ENCODE results near the gene ZBTB21. TPM values are rescaled to one million over a fixed set of nuclear protein-coding genes. Genes with fewer than 3 reads are reported as not detected.

ZBTB21 gene
- total and polyA plus RNA-seq, 2 experiments from 2014 or later, result 10.0 to 11.0 TPM

DNA sequence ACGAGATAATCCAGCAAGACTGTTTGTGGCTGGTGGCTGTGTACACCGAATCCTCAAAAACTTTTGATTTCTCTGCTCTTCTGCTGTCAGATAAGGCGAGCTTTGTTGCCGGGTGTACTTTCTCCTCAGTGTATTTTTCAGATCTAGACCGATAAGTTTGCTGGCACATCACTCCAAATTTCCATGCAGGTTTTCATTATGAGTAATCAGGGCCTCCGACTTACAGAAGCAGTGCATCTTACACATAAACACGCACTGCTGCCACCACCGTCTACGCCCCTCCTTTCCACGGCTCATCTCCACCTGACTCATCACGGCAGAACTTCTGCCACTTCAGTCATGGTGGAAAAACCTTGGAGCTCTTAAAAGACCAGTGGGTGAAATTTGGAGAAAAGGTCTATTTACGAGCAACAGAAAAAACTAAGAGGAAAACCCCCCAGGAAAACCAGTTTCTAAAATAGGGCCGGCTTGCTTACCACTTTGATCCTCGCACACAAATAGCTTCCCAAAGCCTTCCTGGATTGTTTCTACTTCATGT is 7.7 kb downstream of the ZBTB21 start:
- TF ChIP-seq, protein P1, sequence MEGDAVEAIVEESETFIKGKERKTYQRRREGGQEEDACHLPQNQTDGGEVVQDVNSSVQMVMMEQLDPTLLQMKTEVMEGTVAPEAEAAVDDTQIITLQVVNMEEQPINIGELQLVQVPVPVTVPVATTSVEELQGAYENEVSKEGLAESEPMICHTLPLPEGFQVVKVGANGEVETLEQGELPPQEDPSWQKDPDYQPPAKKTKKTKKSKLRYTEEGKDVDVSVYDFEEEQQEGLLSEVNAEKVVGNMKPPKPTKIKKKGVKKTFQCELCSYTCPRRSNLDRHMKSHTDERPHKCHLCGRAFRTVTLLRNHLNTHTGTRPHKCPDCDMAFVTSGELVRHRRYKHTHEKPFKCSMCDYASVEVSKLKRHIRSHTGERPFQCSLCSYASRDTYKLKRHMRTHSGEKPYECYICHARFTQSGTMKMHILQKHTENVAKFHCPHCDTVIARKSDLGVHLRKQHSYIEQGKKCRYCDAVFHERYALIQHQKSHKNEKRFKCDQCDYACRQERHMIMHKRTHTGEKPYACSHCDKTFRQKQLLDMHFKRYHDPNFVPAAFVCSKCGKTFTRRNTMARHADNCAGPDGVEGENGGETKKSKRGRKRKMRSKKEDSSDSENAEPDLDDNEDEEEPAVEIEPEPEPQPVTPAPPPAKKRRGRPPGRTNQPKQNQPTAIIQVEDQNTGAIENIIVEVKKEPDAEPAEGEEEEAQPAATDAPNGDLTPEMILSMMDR (conservative IDR thresholded peaks at IDR 0.05; ENCODE audit: low read depth in 2 of 2), result no peak
- no peak for TF ChIP-seq POLR2AphosphoS5 (IDR thresholded peaks at IDR 0.05; ENCODE audit: low read depth)
- TF ChIP-seq, protein P2, sequence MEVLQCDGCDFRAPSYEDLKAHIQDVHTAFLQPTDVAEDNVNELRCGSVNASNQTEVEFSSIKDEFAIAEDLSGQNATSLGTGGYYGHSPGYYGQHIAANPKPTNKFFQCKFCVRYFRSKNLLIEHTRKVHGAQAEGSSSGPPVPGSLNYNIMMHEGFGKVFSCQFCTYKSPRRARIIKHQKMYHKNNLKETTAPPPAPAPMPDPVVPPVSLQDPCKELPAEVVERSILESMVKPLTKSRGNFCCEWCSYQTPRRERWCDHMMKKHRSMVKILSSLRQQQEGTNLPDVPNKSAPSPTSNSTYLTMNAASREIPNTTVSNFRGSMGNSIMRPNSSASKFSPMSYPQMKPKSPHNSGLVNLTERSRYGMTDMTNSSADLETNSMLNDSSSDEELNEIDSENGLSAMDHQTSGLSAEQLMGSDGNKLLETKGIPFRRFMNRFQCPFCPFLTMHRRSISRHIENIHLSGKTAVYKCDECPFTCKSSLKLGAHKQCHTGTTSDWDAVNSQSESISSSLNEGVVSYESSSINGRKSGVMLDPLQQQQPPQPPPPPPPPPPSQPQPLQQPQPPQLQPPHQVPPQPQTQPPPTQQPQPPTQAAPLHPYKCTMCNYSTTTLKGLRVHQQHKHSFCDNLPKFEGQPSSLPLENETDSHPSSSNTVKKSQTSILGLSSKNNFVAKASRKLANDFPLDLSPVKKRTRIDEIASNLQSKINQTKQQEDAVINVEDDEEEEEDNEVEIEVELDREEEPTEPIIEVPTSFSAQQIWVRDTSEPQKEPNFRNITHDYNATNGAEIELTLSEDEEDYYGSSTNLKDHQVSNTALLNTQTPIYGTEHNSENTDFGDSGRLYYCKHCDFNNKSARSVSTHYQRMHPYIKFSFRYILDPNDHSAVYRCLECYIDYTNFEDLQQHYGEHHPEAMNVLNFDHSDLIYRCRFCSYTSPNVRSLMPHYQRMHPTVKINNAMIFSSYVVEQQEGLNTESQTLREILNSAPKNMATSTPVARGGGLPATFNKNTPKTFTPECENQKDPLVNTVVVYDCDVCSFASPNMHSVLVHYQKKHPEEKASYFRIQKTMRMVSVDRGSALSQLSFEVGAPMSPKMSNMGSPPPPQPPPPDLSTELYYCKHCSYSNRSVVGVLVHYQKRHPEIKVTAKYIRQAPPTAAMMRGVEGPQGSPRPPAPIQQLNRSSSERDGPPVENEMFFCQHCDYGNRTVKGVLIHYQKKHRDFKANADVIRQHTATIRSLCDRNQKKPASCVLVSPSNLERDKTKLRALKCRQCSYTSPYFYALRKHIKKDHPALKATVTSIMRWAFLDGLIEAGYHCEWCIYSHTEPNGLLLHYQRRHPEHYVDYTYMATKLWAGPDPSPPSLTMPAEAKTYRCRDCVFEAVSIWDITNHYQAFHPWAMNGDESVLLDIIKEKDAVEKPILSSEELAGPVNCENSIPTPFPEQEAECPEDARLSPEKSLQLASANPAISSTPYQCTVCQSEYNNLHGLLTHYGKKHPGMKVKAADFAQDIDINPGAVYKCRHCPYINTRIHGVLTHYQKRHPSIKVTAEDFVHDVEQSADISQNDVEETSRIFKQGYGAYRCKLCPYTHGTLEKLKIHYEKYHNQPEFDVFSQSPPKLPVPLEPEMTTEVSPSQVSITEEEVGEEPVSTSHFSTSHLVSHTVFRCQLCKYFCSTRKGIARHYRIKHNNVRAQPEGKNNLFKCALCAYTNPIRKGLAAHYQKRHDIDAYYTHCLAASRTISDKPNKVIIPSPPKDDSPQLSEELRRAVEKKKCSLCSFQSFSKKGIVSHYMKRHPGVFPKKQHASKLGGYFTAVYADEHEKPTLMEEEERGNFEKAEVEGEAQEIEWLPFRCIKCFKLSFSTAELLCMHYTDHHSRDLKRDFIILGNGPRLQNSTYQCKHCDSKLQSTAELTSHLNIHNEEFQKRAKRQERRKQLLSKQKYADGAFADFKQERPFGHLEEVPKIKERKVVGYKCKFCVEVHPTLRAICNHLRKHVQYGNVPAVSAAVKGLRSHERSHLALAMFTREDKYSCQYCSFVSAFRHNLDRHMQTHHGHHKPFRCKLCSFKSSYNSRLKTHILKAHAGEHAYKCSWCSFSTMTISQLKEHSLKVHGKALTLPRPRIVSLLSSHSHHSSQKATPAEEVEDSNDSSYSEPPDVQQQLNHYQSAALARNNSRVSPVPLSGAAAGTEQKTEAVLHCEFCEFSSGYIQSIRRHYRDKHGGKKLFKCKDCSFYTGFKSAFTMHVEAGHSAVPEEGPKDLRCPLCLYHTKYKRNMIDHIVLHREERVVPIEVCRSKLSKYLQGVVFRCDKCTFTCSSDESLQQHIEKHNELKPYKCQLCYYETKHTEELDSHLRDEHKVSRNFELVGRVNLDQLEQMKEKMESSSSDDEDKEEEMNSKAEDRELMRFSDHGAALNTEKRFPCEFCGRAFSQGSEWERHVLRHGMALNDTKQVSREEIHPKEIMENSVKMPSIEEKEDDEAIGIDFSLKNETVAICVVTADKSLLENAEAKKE (CRISPR knock-in tag; IDR thresholded peaks at IDR 0.05), result no peak
- TF ChIP-seq ZNF331 (CRISPR knock-in tag; IDR thresholded peaks at IDR 0.05; ENCODE audit: low read depth), result no peak
- TF ChIP-seq JUNB (IDR thresholded peaks at IDR 0.05; ENCODE audit: unreplicated experiment), result no peak
- no peak for TF ChIP-seq EZH2 (IDR thresholded peaks at IDR 0.05; ENCODE audit: low read depth, unreplicated experiment)
- TF ChIP-seq, protein P3, sequence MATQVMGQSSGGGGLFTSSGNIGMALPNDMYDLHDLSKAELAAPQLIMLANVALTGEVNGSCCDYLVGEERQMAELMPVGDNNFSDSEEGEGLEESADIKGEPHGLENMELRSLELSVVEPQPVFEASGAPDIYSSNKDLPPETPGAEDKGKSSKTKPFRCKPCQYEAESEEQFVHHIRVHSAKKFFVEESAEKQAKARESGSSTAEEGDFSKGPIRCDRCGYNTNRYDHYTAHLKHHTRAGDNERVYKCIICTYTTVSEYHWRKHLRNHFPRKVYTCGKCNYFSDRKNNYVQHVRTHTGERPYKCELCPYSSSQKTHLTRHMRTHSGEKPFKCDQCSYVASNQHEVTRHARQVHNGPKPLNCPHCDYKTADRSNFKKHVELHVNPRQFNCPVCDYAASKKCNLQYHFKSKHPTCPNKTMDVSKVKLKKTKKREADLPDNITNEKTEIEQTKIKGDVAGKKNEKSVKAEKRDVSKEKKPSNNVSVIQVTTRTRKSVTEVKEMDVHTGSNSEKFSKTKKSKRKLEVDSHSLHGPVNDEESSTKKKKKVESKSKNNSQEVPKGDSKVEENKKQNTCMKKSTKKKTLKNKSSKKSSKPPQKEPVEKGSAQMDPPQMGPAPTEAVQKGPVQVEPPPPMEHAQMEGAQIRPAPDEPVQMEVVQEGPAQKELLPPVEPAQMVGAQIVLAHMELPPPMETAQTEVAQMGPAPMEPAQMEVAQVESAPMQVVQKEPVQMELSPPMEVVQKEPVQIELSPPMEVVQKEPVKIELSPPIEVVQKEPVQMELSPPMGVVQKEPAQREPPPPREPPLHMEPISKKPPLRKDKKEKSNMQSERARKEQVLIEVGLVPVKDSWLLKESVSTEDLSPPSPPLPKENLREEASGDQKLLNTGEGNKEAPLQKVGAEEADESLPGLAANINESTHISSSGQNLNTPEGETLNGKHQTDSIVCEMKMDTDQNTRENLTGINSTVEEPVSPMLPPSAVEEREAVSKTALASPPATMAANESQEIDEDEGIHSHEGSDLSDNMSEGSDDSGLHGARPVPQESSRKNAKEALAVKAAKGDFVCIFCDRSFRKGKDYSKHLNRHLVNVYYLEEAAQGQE (IDR thresholded peaks at IDR 0.05; ENCODE audit: unreplicated experiment), result no peak
- no peak for TF ChIP-seq CREB1 (CRISPR knock-in tag; IDR thresholded peaks at IDR 0.05; ENCODE audit: low read depth)
- TF ChIP-seq ZNF114 (CRISPR knock-in tag; IDR thresholded peaks at IDR 0.05), result no peak
- TF ChIP-seq NANOG (IDR thresholded peaks at IDR 0.05; ENCODE audit: borderline replicate concordance), result no peak
- TF ChIP-seq EZH2phosphoT487 (IDR thresholded peaks at IDR 0.05; ENCODE audit: unreplicated experiment), result no peak
- TF ChIP-seq, protein P4, sequence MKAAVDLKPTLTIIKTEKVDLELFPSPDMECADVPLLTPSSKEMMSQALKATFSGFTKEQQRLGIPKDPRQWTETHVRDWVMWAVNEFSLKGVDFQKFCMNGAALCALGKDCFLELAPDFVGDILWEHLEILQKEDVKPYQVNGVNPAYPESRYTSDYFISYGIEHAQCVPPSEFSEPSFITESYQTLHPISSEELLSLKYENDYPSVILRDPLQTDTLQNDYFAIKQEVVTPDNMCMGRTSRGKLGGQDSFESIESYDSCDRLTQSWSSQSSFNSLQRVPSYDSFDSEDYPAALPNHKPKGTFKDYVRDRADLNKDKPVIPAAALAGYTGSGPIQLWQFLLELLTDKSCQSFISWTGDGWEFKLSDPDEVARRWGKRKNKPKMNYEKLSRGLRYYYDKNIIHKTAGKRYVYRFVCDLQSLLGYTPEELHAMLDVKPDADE (IDR thresholded peaks at IDR 0.05), result no peak
- TF ChIP-seq STAT1 (IDR thresholded peaks at IDR 0.05; ENCODE audit: unreplicated experiment), result no peak
- DNase-seq (ENCODE audit: low spot score) (no peak), ATAC-seq (no peak)
- H3K4me1 ChIP-seq (ENCODE audit: insufficient read depth), result no peaks in the 10 kb centered on the region; the same call in none of the 2 replicates
- H2AFZ ChIP-seq, result no peak overlapping the region
- Mint-ChIP-seq H3K4me1 (peaks cover 10% of the 10 kb centered on the region), H3K36me3 (ENCODE audit: low read depth) (peaks cover 47% of the 10 kb centered on the region), H3K4me3 (no peak overlapping the region), H3K27ac (no peak overlapping the region), H3K9me3 (peaks cover 3% of the 10 kb centered on the region; the same call in 1 of the 3 replicates), H3K27me3 (ENCODE audit: insufficient read depth, low read depth, poor library complexity) (no peaks in the 10 kb centered on the region)
- H3F3A ChIP-seq (replicated peaks; ENCODE audit: low read depth), result no peaks in the 10 kb centered on the region
- H3K36me3 ChIP-seq (ENCODE audit: insufficient read depth), result 0 out of 2 replicates have a peak, but pooled peaks cover 8% of the 10 kb centered on the region
- H3K27me3 ChIP-seq (ENCODE audit: insufficient read depth), result no peaks in the 10 kb centered on the region
- no peak overlapping the region for H3K27ac ChIP-seq (ENCODE audit: low read depth)
- no peak overlapping the region for H3K4me2 ChIP-seq
- H4K20me1 ChIP-seq (replicated peaks; ENCODE audit: insufficient read depth), result peaks cover 18% of the 10 kb centered on the region
- peaks cover 64% of the 10 kb centered on the region for H3K79me2 ChIP-seq (replicated peaks; ENCODE audit: insufficient read depth)
- no peaks in the 10 kb centered on the region for H3K9me2 ChIP-seq (ENCODE audit: insufficient read depth)
- H3K4me3 ChIP-seq, result no peak overlapping the region
